ENCODE measurements around the gene USP17L30.
"Not testable (repeated sequence)": the region's sequence is repeated elsewhere in the genome, so short reads cannot be mapped to it uniquely, and the experiment has no call there.

GRCh38 chr4:9343848-9344247, 19.1 kb upstream of the USP17L30 start, which contains the start of gene USP17L27:
- TF ChIP-seq CTCF, POLR2A (IDR thresholded peaks at IDR 0.05): not testable (repeated sequence)
